ENCODE results near the gene CITED1. TPM values are rescaled to one million over a fixed set of nuclear protein-coding genes. Genes with fewer than 3 reads are reported as not detected.

CITED1 gene
- total RNA-seq, 2 experiments from 2014 or later, result not detected

Other genes with a start within 250 kb of the CITED1 start
- gene RTL5, start 174.0 kb downstream of the CITED1 start, total RNA-seq, result under 1 TPM; 0.13 TPM
- 1 to 10 TPM; 7.5 to 8.9 TPM for gene PIN4, start 124.2 kb downstream of the CITED1 start, total RNA-seq
- 1 to 10 TPM; 9.0 to 9.5 TPM for gene ERCC6L, start 66.9 kb downstream of the CITED1 start, total RNA-seq
- 100 to 1,000 TPM; 808 to 834 TPM for gene RPS4X, start 28.7 kb downstream of the CITED1 start, total RNA-seq

All from activated CD4-positive, alpha-beta memory T cell treated with anti-CD3 and anti-CD28 coated beads, Interleukin-2, amount 10 ng/mL, durations not matched to agents 7 days and 5 days (primary cell).